GM21381 (cell line): ENCODE data around the gene TTC3.
"Not testable (repeated sequence)": the region's sequence is repeated elsewhere in the genome, so short reads cannot be mapped to it uniquely, and the experiment has no call there.

ENCODE experiments used
- ATAC-seq: cut with Tn5 transposase; IDR thresholded peaks from one replicate; pipeline ENCODE4 v1.9.1; 2021; ENCODE audit warnings: mild to moderate bottlenecking, moderate library complexity; ENCODE audit not compliant: unreplicated experiment

The TTC3 gene

DNA sequence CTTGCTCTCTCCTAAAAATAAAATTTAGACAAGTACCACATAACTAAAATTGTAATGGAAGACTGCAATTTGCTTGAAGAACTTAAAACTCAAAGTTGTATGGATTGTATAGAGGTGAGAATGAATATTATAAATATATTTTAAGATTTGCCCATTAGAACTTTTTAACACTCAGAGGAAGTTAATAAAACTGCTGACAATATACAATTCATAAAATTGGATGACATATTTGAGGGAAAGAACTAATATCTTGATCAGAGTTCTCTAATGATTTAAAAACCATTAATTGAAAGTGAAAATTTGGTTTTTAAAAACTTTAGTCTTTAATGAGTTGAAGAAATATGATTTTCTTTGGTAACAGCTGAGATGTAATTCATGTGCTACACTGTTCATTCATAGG, 20.9 kb downstream of the TTC3 start:
- no peak for ATAC-seq

- ATAC-seq: no peak
These were observed 22.8 kb downstream of the TTC3 start for GRCh38 chr21:37095821-37096220.

- ATAC-seq: no peak
These were observed 25.7 kb downstream of the TTC3 start for GRCh38 chr21:37098751-37099150.

GRCh38 chr21:37100316-37100715, 27.3 kb downstream of the TTC3 start:
- ATAC-seq: no peak

DNA sequence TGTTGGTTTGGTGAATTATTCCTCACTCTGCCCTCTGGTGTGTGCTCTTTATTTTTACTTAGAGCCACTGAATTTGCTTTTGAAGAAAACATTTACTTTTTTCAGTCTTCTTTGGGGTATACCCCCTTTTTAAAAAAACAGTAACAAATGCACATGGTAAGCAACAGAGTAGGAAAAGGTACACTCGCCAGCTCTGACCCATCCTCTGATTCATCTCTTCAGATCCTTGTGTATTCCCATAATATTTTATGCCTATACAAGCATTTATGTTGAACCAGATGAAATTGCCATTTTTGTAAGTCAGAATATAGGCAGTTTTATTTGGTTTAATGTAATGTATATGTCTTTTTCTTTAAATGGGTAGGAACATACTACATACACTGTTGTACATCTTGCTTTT, 28.3 kb downstream of the TTC3 start:
- ATAC-seq: no peak

- not testable (repeated sequence) for ATAC-seq
These were observed 29.7 kb downstream of the TTC3 start for GRCh38 chr21:37102746-37103145.

DNA sequence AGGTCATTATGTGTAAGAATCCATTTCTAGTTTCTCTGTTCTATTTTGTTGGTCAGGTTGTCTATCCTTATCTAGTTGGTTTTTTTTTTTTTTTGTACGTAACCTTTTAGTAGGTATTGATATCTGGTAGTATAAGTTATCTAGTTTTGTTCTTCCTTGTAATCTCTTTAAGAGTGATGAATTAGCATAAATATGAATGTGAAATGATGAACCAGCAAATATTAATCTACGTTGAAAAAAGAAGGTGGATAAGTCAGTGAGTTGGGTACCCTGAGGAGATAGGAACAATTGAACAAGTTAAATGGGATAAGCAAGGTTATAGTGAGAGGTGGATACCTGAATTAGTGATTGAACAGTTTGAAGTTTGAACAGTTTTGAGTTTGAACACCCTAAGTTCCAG, 33.9 kb downstream of the TTC3 start:
- no peak for ATAC-seq

DNA sequence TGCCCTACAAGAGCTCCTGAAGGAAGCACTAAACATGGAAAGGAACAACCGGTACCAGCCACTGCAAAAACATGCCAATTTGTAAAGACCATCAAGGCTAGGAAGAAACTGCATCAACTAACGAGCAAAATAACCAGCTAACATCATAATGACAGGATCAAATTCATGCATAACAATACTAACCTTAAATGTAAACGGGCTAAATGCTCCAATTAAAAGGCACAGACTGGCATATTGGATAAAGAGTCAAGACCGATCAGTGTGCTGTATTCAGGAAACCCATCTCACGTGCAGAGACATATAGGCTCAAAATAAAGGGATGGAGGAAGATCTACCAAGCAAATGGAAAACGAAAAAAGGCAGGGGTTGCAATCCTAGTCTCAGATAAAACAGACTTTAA, 38.0 kb downstream of the TTC3 start:
- ATAC-seq: not testable (repeated sequence)

DNA sequence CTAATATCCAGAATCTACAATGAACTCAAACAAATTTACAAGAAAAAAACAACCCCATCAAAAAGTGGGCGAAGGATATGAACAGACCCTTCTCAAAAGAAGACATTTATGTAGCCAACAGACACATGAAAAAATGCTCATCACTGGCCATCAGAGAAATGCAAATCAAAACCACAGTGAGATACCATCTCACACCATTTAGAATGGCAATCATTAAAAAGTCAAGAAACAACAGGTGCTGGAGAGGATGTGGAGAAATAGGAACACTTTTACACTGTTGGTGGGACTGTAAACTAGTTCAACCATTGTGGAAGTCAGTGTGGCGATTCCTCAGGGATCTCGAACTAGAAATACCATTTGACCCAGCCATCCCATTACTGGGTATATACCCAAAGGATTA, 41.2 kb downstream of the TTC3 start:
- ATAC-seq: not testable (repeated sequence)

- not testable (repeated sequence) for ATAC-seq
These were observed 43.4 kb downstream of the TTC3 start for GRCh38 chr21:37116459-37116858.

DNA sequence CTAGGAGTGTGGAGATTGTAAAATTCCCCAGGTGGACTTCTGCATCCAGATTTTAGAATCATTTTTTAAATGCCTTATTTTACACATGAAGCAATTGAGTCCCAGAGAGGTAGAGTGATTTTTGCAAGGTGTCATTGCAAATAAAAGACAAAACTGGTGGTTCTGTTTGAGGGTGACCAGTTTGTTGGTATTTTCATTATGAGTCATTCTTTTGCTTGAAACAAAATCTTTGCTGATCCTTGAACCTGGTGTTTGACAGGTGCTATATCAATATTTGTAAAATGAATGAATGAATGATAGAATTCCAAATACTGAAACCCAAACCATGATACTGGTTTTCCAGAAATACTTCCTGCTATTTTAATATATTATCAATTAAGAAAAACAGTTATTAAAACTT, 44.1 kb downstream of the TTC3 start:
- ATAC-seq: no peak

- no peak for ATAC-seq
These were observed 45.3 kb downstream of the TTC3 start for GRCh38 chr21:37118187-37118826.

GRCh38 chr21:37119421-37120218, 46.6 kb downstream of the TTC3 start:
- no peak for ATAC-seq

DNA sequence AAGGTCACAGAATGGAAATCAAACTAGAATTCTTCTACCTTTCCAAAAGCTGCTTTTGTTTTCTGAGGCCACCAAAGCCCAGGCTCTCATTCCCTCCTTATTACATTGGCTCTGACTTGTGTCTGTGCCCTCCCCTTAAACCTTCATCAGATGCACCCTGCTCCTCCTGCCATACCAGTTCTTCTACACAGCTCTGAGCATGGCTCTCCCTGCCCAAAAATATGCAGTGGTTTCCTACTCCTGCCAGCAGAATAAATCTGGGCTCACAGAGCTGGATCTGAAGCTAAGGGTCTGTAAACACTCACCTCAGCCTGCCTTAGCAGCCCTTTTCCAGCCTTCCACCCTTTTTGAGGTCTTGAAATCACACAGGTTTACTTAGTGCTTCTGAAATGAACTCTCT, 55.0 kb downstream of the TTC3 start:
- no peak for ATAC-seq

DNA sequence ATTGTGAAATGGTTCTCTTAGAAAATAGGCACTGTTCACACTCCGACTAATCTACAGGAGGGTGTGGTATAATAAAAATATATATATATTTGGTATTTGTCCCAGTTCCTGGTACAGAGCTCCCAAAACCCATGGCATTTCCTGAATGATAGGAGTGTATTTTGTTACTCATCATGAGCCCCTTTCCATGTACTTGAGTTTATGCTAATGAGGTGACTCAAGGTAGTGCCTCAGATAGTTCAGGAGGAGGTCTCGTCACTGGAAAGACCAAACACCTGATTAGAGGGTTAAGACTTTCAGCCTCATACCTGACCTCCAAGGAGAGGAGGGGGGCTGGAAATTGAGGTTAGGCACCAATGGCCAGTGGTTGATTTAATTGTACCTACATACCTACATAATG, 57.9 kb downstream of the TTC3 start:
- no peak for ATAC-seq

GRCh38 chr21:37136261-37136660, 63.2 kb downstream of the TTC3 start:
- no peak for ATAC-seq

DNA sequence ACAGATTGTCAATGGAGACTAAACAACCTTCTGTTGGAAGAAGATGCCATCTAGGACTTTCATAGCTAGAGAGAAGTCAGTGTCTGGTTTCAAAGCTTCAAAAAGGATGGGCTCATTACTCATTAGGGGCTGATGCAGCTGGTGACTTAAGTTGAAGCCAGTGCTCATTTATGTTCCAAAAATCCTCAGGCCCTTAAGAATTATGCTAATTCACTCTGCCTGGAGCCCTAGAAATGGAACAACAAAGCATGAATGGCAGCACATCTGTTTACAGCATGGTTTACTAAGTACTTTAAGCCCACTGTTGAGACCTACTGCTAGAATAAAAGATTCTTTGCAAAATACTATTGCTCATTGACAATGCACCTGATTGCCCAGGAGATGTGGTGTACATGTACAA, 63.7 kb downstream of the TTC3 start:
- no peak for ATAC-seq

- ATAC-seq: no peak
These were observed 66.1 kb downstream of the TTC3 start for GRCh38 chr21:37139154-37139553.

DNA sequence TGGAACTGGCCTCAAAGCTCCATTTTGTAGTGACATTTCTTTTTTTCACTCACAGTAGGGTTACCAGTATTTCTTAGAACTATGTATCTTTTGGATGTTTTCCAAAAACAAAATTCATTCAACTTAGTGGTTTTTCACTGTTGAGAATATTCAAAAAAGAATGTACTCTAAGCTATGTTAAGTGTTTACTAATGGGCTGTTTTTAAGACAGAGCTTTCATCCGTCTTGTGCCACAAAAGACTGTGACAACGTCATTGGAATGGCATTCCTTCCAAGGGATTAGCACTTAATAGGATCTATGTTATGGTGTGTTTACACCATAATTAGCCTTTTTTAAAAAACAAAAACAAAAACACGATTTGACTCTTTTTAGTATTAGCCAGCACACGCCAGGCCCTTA, 66.8 kb downstream of the TTC3 start:
- ATAC-seq: no peak

- ATAC-seq: not testable (repeated sequence)
These were observed 70.3 kb downstream of the TTC3 start for GRCh38 chr21:37143392-37143791.

GRCh38 chr21:37145635-37146111, 72.6 kb downstream of the TTC3 start:
- no peak for ATAC-seq
